GM12878 (cell line): Measurements from ENCODE around the gene TIAM1. TPM values are rescaled to one million over a fixed set of nuclear protein-coding genes. Genes with fewer than 3 reads are reported as not detected.
A peak's percentile ranks its signal among the peaks of the same experiment; 100 is the strongest.

Source experiments
- ATAC-seq: fragments of 200-7000 bp; cut with Tn5 transposase; 3 replicates; pipeline ENCODE4 v1.9.1; 2020; ENCODE audit warnings: mild to moderate bottlenecking, moderate library complexity
- BruUV-seq: library from RNA; stranded (reverse); fragments of 400-500 nt; replicated peaks from 2 replicates; lab custom pipeline; 2021; lab: Mats Ljungman, UMichigan
- CTCF ChIA-PET: fragments of 300-600 bp; sonication (Branson Sonifier 250); formaldehyde crosslinking; extraction: SDS; loops from one replicate; lab custom pipeline; 2021; ENCODE audit warnings: inconsistent platforms; lab: Yijun Ruan, JAX
- POLR2A ChIA-PET: fragments of 350-600 bp; formaldehyde crosslinking; extraction: SDS; loops from one replicate; lab custom pipeline; 2021; ENCODE audit warnings: inconsistent platforms; lab: Charles Lee
- RAD21 ChIA-PET: fragments of 300-600 bp; sonication (Branson Sonifier 250); formaldehyde crosslinking; loops from one replicate; lab custom pipeline; 2023; ENCODE audit warnings: antibody characterized with exemption; ENCODE audit not compliant: unreplicated experiment; lab: Charles Lee
- SMC1A ChIA-PET: fragments of 300-600 bp; sonication (Branson Sonifier 250); formaldehyde crosslinking; loops from one replicate; lab custom pipeline; 2023; ENCODE audit not compliant: unreplicated experiment, uncharacterized antibody; lab: Charles Lee
- DNase-seq: peaks from one replicate; pipeline ENCODE4 v3.0.0-alpha.2; 2011; ENCODE audit warnings: low read depth, low spot score
- FAIRE-seq: peaks from 3 replicates; lab custom pipeline; 2011; peaks lifted over from hg19 to GRCh38; lab: Jason Lieb, UNC
- H2AFZ ChIP-seq: 2 replicates; pipeline ENCODE4 v1.6.0; 2011; ENCODE audit warnings: low read depth, low read length, control low read depth; ENCODE audit not compliant: control insufficient read depth
- H3K27ac ChIP-seq: 2 replicates; pipeline ENCODE4 v1.5.1; 2011; ENCODE audit warnings: control low read depth; ENCODE audit not compliant: control insufficient read depth, insufficient read depth
- H3K27me3 ChIP-seq, 2 experiments: replicated peaks in 1 of 2; 2 replicates each; pipeline versions ENCODE4 v1.6.0 to v1.6.1; 2011; ENCODE audit warnings: low read length in 1 of 2; ENCODE audit not compliant: control insufficient read depth in 2 of 2, insufficient read depth in 2 of 2
- H3K36me3 ChIP-seq, 2 experiments: 2 replicates each; pipeline ENCODE4 v1.5.1; 2011; ENCODE audit warnings: low read length in 1 of 2; ENCODE audit not compliant: control insufficient read depth in 2 of 2, insufficient read depth in 2 of 2
- H3K4me1 ChIP-seq: 2 replicates; pipeline ENCODE4 v1.6.1; 2011; ENCODE audit warnings: mild to moderate bottlenecking, low read length, moderate library complexity, mixed read lengths; ENCODE audit not compliant: control insufficient read depth, insufficient read depth
- H3K4me2 ChIP-seq: 2 replicates; pipeline ENCODE4 v1.6.0; 2011; ENCODE audit warnings: control low read depth; ENCODE audit not compliant: control insufficient read depth, insufficient read depth
- H3K4me3 ChIP-seq: fragments of 200-600 bp; sonication (generic); 2 replicates; pipeline ENCODE4 v1.5.1; 2016
- H3K79me2 ChIP-seq: 2 replicates; pipeline ENCODE4 v1.6.0; 2011; ENCODE audit warnings: low read length; ENCODE audit not compliant: control insufficient read depth, insufficient read depth
- H3K9ac ChIP-seq: 2 replicates; pipeline ENCODE4 v1.8.0; 2011; ENCODE audit warnings: low read length, control low read depth, mixed read lengths; ENCODE audit not compliant: control insufficient read depth, insufficient read depth
- H3K9me3 ChIP-seq: replicated peaks from 3 replicates; pipeline ENCODE4 v1.5.1; 2011; ENCODE audit warnings: mild to moderate bottlenecking, low read length; ENCODE audit not compliant: control insufficient read depth, insufficient read depth
- H4K20me1 ChIP-seq: 2 replicates; pipeline ENCODE4 v1.6.0; 2011; ENCODE audit not compliant: control insufficient read depth, insufficient read depth
- BHLHE40 ChIP-seq, 2 experiments: fragments of 450-650 bp in 1 of 2; IDR thresholded peaks; 2 replicates each; pipeline ENCODE4 v1.6.1; 2011 to 2017; ENCODE audit warnings: low read depth in 2 of 2, borderline replicate concordance in 1 of 2, improper control_type of control experiment in 1 of 2, low read length in 1 of 2, mild to moderate bottlenecking in 1 of 2
- CTCF ChIP-seq, 3 experiments: IDR thresholded peaks in 2 of 3; conservative IDR thresholded peaks in 1 of 3; 2 replicates each; pipeline ENCODE4 v1.5.1; 2011; ENCODE audit warnings: low read depth in 3 of 3, low read length in 3 of 3, mild to moderate bottlenecking in 3 of 3, control low read depth in 2 of 3, moderate library complexity in 2 of 3, inconsistent platforms in 1 of 3, mixed read lengths in 1 of 3; ENCODE audit not compliant: control insufficient read depth in 2 of 3, insufficient read depth in 1 of 3; ENCODE audit errors: extremely low read depth in 1 of 3
- HSF1 ChIP-seq: fragments of 150-350 bp; IDR thresholded peaks from 2 replicates; pipeline ENCODE4 v1.6.1; 2014; ENCODE audit warnings: mild to moderate bottlenecking, low read depth, low read length
- NFXL1 ChIP-seq: fragments of 450-650 bp; IDR thresholded peaks from 2 replicates; pipeline ENCODE4 v1.6.1; 2017; ENCODE audit warnings: antibody characterized with exemption, mild to moderate bottlenecking, borderline replicate concordance
- NKRF ChIP-seq: fragments of 450-650 bp; conservative IDR thresholded peaks from 2 replicates; pipeline ENCODE4 v1.6.1; 2017; ENCODE audit warnings: mild to moderate bottlenecking, moderate library complexity
- RAD21 ChIP-seq: IDR thresholded peaks from 2 replicates; pipeline ENCODE4 v1.6.1; 2011; ENCODE audit warnings: mild to moderate bottlenecking, low read depth, low read length, moderate library complexity; ENCODE audit not compliant: insufficient read depth
- SMARCA5 ChIP-seq: fragments of 450-650 bp; IDR thresholded peaks from 2 replicates; pipeline ENCODE4 v1.6.1; 2017; ENCODE audit warnings: mild to moderate bottlenecking
- SMC3 ChIP-seq: IDR thresholded peaks from 2 replicates; pipeline ENCODE4 v1.6.1; 2011; ENCODE audit warnings: low read length, improper control_type of control experiment, borderline replicate concordance
- SP1 ChIP-seq: IDR thresholded peaks from one replicate; pipeline ENCODE4 v1.6.1; 2011; ENCODE audit warnings: low read depth, low read length
- SPI1 ChIP-seq: IDR thresholded peaks from 2 replicates; pipeline ENCODE4 v1.6.1; 2011; ENCODE audit warnings: low read depth, mild to moderate bottlenecking, low read length, moderate library complexity, borderline replicate concordance; ENCODE audit not compliant: insufficient read depth
- TBL1XR1 ChIP-seq: IDR thresholded peaks from 2 replicates; pipeline ENCODE4 v1.6.1; 2012; ENCODE audit warnings: low read depth, low read length, improper control_type of control experiment
- TCF3 ChIP-seq: IDR thresholded peaks from 2 replicates; pipeline ENCODE4 v1.6.1; 2012; ENCODE audit warnings: low read depth, mild to moderate bottlenecking, low read length, borderline replicate concordance; ENCODE audit not compliant: insufficient read depth
- YY1 ChIP-seq: IDR thresholded peaks from 2 replicates; pipeline ENCODE4 v1.6.1; 2011; ENCODE audit warnings: low read depth, mild to moderate bottlenecking, low read length
- WGBS: methylation state at CpG from one replicate; pipeline ENCODE4 v1.1.6; 2016; ENCODE audit warnings: low lambda C conversion rate; ENCODE audit not compliant: insufficient replicate concordance, insufficient coverage; ENCODE audit errors: missing lambda C conversion rate; 5-methylcytosine and 5-hydroxymethylcytosine counted together
- in situ Hi-C: fragments of 300-500 bp; cut with MboI; formaldehyde crosslinking; loops from 9 replicates; pipeline ENCODE4 v1.14.3; 2018; ENCODE audit warnings: mixed read lengths
- intact Hi-C: fragments of 100-400 bp; cut with micrococcal nuclease; formaldehyde crosslinking; loops from one replicate; pipeline ENCODE4 v1.14.2; 2022; ENCODE audit not compliant: unreplicated experiment
- polyA plus RNA-seq, 11 experiments: library from polyadenylated mRNA; depleted of rRNA in 4 of 11; unstranded in 6 of 11; stranded (reverse) in 5 of 11; fragments of >200 nt; fragmentation: Nextera tagmentation in 4 of 11; fragmentation: Illumina TruSeq in 1 of 11; extraction: Ambion mirVana in 4 of 11; extraction: Trizol in 1 of 11; gene quantifications; 1 replicate in 1 of 11; 2 replicates in 10 of 11; pipeline versions ENCODE4 v1.2.1 to v1.2.3, GENCODE V29; 2011 to 2016; ENCODE audit warnings: inconsistent platforms in 2 of 11, missing spikeins in 2 of 11, low read depth in 1 of 11
- total RNA-seq, 4 experiments: library from RNA; depleted of rRNA in 3 of 4; stranded (reverse); fragments of >200 nt in 3 of 4; fragmentation: Illumina TruSeq in 1 of 4; extraction: Trizol in 1 of 4; gene quantifications; 2 replicates each; pipeline versions ENCODE4 v1.2.1 to v1.2.3, GENCODE V29; 2013 to 2021

The TIAM1 gene
- total and polyA plus RNA-seq, 10 of the 15 experiments (the other 5 are each of a cell fraction or from before 2014, with no cell fraction given): 0.31 to 35.9 (median 0.78) TPM

GRCh38 chr21:31098576-31099005 is 245.5 kb downstream of the TIAM1 start:
- POLR2A ChIA-PET: no interaction called here
- Histone ChIP-seq H3K27ac (no peak overlapping the region), H4K20me1 (no peaks in the 10 kb centered on the region), H2AFZ (no peak overlapping the region), H3K4me3 (no peak overlapping the region), H3K27me3 (no peaks in the 10 kb centered on the region), H3K79me2 (no peaks in the 10 kb centered on the region), H3K36me3 (no peaks in the 10 kb centered on the region), H3K4me1 (0 out of 2 replicates have a peak, but pooled peaks cover 2% of the 10 kb centered on the region), H3K9ac (no peak overlapping the region), H3K4me2 (no peak overlapping the region), H3K9me3 (no peaks in the 10 kb centered on the region)
- intact Hi-C loops (loop anchor here (1.0 to 2.0 kb wide), 4 partner anchors 44 to 506 kb away; no protein-coding TSS in a partner anchor), in situ Hi-C loops (loop anchor here (5.0 kb wide), 2 partner anchors 84 to 504 kb away; no protein-coding TSS in a partner anchor)
- SMC1A ChIA-PET: interaction anchor here (1.0 to 2.8 kb wide), 6 partner anchors 45 to 504 kb away, joined by 4 to 13 read pairs (median 6); no protein-coding TSS in a partner anchor
- FAIRE-seq (no peak), ATAC-seq (peak; percentile 91), DNase-seq (no peak)
- TF ChIP-seq HSF1 (no peak), NKRF (0 out of 2 replicates have a peak, but pooled peaks have one; percentile 22), YY1 (peak; percentile 63; the same call in 1 of the 2 replicates), SPI1 (peak; percentile 45; the same call in 1 of the 2 replicates), SMARCA5 (peak; percentile 83), TCF3 (no peak), CTCF (IDR thresholded peaks at IDR 0.05 in 2 of 3, conservative IDR thresholded peaks at IDR 0.05 in 1 of 3; ENCODE audit: control insufficient read depth in 2 of 3, extremely low read depth in 1 of 3, insufficient read depth in 1 of 3, low read depth in 3 of 3, low read length in 3 of 3) (peak; percentile 80 to 88 (median 80)), RAD21 (peak; percentile 86), SMC3 (peak; percentile 87), BHLHE40 (IDR thresholded peaks at IDR 0.05; ENCODE audit: borderline replicate concordance in 1 of 2, low read depth in 2 of 2, low read length in 1 of 2) (peak; percentile 13 to 26; a peak in 2 of 4 replicates), SP1 (no peak), TBL1XR1 (0 out of 2 replicates have a peak, but pooled peaks have one; percentile 21), NFXL1 (no peak)
- BruUV-seq: no TSS peak
- RAD21 ChIA-PET: interaction anchor here (1.0 to 2.0 kb wide), 6 partner anchors 10 to 507 kb away, joined by 3 to 17 read pairs (median 6); no protein-coding TSS in a partner anchor
- 11% methylated on average over 23 of the region's 23 CpGs for WGBS
- CTCF ChIA-PET: interaction anchor here (0.7 to 5.1 kb wide), 20 partner anchors 11 to 506 kb away, joined by 3 to 44 read pairs (median 6); no protein-coding TSS in a partner anchor
